Spleen (tissue), 7 donors: ENCODE data around the gene NAXE.

Source experiments
- POLR2A ChIP-seq, 3 donors: fragments of 450-650 bp; IDR thresholded peaks; one replicate each; pipeline ENCODE4 v1.5.1; 2017; ENCODE audit warnings: antibody characterized with exemption in 3 of 3, mild to moderate bottlenecking in 1 of 3
- TF ChIP-seq, protein P1 (sequence below), 11 experiments: fragments of 200-600 bp in 7 of 11; fragments of 450-650 bp in 4 of 11; sonication (generic) in 4 of 11; IDR thresholded peaks in 8 of 11; conservative IDR thresholded peaks in 3 of 11; 1 replicate in 7 of 11; 2 replicates in 4 of 11; pipeline versions ENCODE4 v1.4.0 to v1.8.0; 2016 to 2021; ENCODE audit warnings: antibody characterized with exemption in 11 of 11, inconsistent platforms in 4 of 11, mild to moderate bottlenecking in 1 of 11
- donor health status: DM: no; HTN: no; CAD: no; lungs with moderate emphysema.
- donor health status: DM: no; HTN: no; CAD: no.
- donor health status: DM: no; HTN: no; CAD: no.

DNA sequence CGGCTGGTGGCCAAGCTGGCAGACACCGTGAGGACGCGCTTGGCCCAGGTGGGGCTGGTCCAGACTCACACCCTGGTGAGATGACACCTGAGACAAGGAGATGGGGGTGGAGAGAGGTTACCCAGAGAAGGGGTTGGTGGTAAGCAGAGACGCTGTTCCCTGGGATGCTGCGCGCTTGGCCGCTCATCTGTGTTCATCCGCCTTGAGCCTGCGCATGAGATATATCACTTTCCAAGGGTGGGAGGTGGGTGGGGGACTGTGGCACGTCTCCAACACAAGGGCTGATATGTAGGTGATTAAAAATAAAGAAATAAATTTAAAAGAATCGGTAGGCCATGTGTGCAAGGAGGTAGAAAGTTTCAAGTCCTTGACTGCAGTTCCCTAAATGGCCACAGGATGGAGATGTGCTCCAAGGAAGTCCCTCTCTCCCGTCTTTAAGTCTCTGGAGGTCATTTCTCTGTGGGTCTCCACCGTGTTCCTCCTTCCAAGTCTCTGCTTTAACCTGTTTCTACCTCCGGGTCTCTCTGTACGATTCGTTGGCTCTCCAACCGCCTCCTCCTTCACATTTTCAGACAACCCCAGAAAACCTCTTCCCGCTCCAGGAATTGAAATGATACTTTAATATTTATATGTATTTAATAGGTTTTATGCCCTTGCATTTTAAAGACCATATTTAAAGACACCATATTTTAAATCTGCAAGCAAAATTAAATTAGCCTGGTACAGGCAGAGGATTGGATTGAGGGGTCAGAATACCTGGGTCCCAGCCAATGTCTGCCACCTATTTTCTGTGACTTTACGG is 7.6 kb upstream of the NAXE start:
- no peak for TF ChIP-seq POLR2A (IDR thresholded peaks at IDR 0.05)
- TF ChIP-seq, protein P1, sequence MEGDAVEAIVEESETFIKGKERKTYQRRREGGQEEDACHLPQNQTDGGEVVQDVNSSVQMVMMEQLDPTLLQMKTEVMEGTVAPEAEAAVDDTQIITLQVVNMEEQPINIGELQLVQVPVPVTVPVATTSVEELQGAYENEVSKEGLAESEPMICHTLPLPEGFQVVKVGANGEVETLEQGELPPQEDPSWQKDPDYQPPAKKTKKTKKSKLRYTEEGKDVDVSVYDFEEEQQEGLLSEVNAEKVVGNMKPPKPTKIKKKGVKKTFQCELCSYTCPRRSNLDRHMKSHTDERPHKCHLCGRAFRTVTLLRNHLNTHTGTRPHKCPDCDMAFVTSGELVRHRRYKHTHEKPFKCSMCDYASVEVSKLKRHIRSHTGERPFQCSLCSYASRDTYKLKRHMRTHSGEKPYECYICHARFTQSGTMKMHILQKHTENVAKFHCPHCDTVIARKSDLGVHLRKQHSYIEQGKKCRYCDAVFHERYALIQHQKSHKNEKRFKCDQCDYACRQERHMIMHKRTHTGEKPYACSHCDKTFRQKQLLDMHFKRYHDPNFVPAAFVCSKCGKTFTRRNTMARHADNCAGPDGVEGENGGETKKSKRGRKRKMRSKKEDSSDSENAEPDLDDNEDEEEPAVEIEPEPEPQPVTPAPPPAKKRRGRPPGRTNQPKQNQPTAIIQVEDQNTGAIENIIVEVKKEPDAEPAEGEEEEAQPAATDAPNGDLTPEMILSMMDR (IDR thresholded peaks at IDR 0.05 in 8 of 11, conservative IDR thresholded peaks at IDR 0.05 in 3 of 11), result peak; percentile 77 to 95 (median 93)
